NB4 (cell line): ENCODE results near the gene GPC3.

Experiments
- DNase-seq: peaks from one replicate; pipeline ENCODE4 v3.0.0; 2010; ENCODE audit warnings: low read depth
- H3K4me3 ChIP-seq: one replicate; pipeline ENCODE4 v1.5.1; 2011; ENCODE audit warnings: mild to moderate bottlenecking, low read depth, low read length, moderate library complexity
- MYC ChIP-seq: IDR thresholded peaks from 2 replicates; pipeline ENCODE4 v1.6.1; 2011; ENCODE audit warnings: low read depth, low read length
- POLR2A ChIP-seq: IDR thresholded peaks from 2 replicates; pipeline ENCODE4 v1.6.1; 2011; ENCODE audit warnings: mild to moderate bottlenecking; ENCODE audit not compliant: insufficient read length; ENCODE audit errors: extremely low read depth
- TF ChIP-seq, protein P1 (sequence below): IDR thresholded peaks from one replicate; pipeline ENCODE4 v1.5.1; 2012; ENCODE audit warnings: low read depth, low read length
- TF ChIP-seq, protein P2 (sequence below): IDR thresholded peaks from 2 replicates; pipeline ENCODE4 v1.6.1; 2011; ENCODE audit warnings: low read depth, low read length

Gene GPC3

DNA sequence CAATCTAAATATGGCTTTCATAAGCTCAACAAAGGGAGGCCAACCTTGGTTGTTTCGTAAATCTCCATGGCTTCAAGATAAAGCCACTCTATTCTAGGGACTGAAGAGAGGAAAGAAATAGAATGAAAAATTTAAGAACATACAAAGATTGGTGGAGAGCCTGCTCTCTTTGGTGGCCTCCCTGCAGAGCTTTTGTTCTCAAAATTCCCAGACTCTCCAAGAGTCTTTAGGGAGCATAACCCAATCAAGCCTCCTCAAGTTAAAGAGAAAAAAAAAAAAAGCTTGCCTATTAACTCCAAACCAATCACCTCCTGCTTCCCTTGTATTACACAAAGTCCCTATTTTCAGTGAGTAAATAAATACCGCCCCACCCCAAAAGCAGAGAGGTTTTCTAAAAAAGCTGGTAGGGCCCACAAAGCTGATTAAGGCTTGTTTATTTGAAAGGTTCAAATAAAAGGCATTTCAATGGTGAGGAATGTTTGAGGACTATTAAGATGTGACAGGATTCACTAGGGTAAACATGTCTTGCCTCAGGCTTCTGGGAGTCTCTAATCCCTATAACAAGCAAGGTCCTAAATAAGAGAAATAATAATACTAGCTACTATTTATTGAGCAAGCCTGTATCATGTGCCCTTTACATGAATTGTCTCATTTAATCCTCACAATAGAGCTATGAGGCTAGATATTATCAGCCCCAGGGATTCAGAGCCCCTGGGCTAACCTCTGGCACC is 71.6 kb downstream of the GPC3 start:
- no peak overlapping the region for H3K4me3 ChIP-seq
- TF ChIP-seq, protein P1, sequence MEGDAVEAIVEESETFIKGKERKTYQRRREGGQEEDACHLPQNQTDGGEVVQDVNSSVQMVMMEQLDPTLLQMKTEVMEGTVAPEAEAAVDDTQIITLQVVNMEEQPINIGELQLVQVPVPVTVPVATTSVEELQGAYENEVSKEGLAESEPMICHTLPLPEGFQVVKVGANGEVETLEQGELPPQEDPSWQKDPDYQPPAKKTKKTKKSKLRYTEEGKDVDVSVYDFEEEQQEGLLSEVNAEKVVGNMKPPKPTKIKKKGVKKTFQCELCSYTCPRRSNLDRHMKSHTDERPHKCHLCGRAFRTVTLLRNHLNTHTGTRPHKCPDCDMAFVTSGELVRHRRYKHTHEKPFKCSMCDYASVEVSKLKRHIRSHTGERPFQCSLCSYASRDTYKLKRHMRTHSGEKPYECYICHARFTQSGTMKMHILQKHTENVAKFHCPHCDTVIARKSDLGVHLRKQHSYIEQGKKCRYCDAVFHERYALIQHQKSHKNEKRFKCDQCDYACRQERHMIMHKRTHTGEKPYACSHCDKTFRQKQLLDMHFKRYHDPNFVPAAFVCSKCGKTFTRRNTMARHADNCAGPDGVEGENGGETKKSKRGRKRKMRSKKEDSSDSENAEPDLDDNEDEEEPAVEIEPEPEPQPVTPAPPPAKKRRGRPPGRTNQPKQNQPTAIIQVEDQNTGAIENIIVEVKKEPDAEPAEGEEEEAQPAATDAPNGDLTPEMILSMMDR = no peak
- TF ChIP-seq, protein P2, sequence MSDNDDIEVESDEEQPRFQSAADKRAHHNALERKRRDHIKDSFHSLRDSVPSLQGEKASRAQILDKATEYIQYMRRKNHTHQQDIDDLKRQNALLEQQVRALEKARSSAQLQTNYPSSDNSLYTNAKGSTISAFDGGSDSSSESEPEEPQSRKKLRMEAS = no peak
- TF ChIP-seq POLR2A (no peak), MYC (no peak)
- no peak for DNase-seq

- TF ChIP-seq, protein P2 = no peak
- TF ChIP-seq, protein P1 = no peak
- no peak for DNase-seq
- no peak overlapping the region for H3K4me3 ChIP-seq
These were observed 72.4 kb downstream of the GPC3 start for GRCh38 chrX:133913009-133913408.

DNA sequence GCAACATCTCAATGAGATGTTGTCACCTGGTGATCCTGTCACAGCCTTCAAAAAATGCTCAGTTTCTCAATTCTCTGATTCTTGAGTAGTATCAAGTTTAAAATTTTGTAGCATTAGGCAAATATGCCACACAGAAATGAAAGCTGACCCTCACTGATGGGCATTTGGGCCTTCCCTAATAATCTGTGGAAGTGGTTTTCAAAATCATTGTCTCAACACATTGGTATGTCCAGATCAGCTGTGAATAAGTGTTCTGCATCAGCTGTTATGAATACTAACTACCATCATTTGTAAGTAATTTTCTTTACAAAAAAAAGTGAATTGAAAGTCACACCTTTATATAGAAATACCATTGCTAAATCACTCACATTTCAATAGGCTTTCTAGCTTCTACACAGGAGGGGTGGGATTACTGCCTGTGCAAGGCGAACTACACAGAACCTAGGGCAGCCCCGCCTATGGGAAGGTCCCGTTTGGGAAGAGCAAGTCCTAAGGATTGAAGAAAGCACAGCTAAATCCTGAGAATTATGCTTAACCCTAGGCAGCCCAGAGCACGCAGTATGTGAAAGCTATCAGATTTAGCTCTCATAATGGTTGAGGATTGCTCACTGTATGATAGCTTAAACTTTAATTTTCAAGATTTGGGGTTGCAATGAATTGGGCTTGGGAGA is 73.4 kb downstream of the GPC3 start:
- no peak for DNase-seq
- TF ChIP-seq, protein P1 = no peak
- TF ChIP-seq MYC = no peak
- TF ChIP-seq, protein P2 = no peak
- no peak for TF ChIP-seq POLR2A
- no peak overlapping the region for H3K4me3 ChIP-seq

DNA sequence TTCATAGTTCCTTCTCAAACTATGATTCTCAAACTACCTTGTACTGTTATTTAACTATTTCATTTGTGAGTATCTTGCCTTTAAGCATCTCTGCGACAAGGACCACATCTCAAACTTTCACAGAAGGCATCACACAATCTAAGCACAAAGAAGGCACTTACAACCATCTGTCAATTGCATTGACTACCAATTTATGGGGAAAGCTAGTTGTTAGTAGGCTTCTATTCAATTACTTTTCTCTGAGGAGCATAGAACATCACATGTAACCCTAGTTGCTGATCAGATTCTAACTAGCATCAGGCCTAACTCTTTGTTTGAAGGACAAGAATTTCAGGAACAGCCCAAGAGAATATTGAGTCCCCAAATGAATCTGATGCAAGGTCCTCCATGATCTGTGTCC is 74.9 kb downstream of the GPC3 start:
- no peak for DNase-seq
- H3K4me3 ChIP-seq = no peak overlapping the region
- no peak for TF ChIP-seq MYC
- TF ChIP-seq, protein P2 = no peak
- TF ChIP-seq, protein P1 = no peak
- no peak for TF ChIP-seq POLR2A

DNA sequence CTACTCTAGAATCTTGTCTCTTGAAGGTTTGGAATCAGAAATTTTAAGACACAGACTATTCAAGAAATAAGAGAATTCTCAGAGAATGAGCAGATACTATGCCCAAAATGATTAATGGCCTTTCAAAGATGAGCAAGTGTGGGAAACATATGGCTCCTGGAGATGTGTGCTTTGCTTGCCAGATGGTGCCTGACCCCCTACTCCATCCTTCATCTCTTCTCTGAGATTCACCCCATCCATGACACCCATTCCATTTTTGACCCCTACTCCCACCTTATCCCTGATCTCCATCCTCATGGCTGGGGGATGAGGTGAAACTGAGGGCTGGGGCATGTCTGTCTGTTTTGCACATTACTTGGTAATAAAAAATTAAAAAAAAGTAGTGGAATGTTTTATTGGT is 75.5 kb downstream of the GPC3 start:
- DNase-seq = no peak
- TF ChIP-seq, protein P2 = no peak
- TF ChIP-seq POLR2A (no peak), MYC (no peak)
- TF ChIP-seq, protein P1 = no peak
- H3K4me3 ChIP-seq = no peak overlapping the region
